Kidney capillary endothelial cell (primary cell): ENCODE data around the gene SCN2A.

Experiments
- DNase-seq: peaks from one replicate; pipeline ENCODE4 v3.0.0-alpha.2; 2018; ENCODE audit warnings: low spot score

Gene SCN2A

GRCh38 chr2:165239230-165239629, at the start of gene SCN2A:
Gene SCN2A (plus strand): TSS chr2:165239414. CDS start chr2:165295824, 56,410 bp downstream.
- DNase-seq = peak; percentile 41

DNA sequence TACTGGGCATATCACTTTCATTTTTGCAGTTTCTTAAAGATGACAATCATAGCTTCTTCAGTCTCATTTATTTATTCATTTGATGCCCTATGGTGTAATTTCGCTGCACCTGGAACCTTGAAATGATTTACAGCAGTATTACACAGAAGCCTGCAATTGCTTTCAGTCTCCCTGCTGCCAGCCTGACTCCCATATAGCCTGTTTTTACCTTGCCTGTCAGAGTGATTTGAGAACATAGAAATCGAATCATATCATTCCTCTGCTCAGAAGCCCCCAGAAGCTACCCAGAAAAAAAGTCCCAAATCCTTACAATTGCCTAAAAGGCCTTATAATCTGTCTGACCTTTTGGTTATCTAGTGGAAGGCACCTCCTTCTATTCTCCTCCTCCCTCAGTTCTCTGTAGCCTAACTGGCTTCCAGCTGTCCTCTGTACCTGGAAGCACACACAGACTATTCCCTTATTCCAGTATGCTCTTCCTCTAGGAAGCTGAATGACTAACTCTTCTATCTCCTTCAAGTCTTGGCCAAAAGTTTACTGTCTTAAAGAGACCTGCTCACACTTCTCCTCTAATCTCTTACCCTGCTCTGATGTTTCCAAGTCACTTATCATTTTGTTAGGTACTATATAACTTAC, 48.0 kb upstream of the SCN2A start:
- DNase-seq = no peak

- DNase-seq = no peak
These were observed 46.5 kb upstream of the SCN2A start for GRCh38 chr2:165192729-165193128.

- DNase-seq = no peak
These were observed 45.9 kb upstream of the SCN2A start for GRCh38 chr2:165193178-165193777.

DNA sequence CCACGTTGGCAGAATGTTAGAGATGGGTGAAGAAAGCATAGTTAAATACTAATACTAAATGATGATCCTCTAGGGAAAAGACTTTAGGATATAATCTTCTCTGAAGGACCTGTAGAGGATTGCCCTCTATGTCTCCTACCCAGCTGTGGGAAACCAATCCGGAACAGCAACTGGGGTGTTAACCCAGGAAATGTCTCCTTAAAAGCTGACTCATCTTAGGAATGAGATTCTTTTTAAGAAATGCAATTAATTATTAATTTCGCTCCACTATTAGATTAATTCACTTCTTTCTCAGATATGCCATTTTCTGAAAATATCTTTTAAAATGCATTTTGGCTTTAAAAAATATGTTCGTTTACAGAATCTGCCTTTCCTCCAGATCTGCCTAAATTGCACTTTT, 42.8 kb upstream of the SCN2A start:
- no peak for DNase-seq

DNA sequence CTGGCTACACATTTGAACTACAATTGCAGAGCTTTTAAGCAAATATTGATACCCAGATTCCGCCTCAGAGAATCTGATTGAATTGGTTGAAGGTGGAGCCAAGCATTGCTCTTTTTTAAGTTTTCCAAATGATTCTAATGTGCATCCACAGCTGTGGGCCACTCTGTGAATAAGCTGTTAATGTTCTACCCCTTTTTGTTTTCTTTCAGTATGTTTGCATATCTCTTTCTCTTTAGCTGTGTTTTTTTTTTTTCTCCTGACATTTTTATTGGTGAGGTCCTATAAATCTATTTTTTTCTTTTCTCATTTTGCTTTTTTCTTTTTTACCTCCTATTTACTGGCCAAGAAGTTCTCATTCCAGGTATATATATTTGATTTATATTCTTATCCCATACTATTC, 41.9 kb upstream of the SCN2A start:
- no peak for DNase-seq

DNA sequence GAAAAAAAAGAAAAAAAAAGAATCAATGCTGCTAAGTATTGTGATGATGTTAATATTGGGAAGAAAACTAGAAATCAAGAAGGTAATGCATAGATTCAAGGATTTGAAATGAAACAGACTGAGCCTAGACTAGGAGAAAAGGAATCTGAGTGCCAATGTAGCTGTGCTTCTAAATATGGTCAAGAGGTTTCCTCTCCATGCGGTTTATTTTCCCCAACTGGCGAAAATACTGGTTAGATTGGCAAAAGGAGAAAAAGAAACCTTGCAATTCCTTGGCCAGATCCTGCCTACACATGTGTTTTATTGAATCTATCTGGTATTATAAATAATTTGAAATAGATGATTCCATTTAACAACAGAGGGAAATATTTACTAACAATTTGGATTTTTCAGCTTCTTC, 41.0 kb upstream of the SCN2A start:
- no peak for DNase-seq

DNA sequence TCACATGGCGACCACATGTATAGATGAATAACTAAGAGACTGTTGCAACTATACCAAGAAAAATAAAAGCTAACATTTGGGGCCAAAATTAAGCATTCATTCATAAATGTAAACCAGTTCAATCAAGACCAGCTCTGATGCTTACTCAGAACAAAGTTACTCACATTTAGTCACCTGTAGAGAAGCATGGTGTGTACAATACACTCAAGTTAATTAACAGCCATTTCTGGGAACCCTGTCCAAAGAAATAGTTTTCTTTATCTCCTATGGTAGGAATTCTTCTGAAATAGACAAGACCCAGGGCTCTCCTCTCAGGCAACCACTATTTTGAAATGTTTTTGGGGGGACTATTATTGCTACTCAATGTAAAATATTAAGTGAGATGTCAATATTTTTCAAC, 37.0 kb upstream of the SCN2A start:
- DNase-seq = no peak

DNA sequence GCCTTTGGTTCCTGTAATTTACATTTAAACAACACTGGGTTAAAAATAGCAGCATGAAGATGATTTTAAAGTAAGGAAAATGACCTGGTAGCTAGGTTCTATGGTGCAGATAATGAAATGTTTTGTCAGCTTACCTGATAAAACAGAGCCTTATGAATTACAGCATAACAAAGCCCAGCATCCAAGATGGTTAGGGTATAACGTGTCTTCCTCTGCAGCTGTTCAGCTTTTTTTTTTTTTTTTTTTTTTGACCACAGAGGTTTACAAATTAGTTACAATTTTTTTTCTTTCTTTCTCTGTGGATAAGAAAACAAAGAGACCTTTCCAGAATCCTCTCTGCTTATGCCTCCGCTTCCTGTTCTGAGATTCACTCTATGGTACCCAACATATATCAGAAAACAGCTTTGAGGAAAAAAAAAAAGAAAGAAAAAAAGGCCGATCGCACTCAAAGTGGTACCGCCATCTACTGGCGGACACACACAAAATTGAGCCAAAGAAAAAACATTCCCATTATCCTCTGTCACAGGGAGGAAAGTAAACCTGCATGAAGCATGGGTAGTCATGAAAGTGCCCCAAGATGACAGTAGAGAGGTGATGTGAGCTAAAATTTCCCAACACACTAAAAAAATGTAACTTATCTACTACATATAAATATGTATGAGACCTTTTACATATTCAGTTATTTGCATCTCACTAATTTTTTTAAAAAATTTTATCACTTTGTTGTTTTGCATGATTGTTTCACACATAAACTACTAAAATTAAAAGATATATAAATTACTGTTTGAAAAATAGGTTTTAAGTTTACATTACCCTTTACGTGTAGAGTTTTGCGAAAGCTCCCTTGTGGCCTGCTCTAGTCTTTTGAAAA, 35.3 kb upstream of the SCN2A start, which contains the start of gene SCN3A:
Gene SCN3A, minus strand, starts transcription at position 362 of the 871 bp plus-strand sequence. CDS start 27,656 bp downstream, outside the sequence.
- peak; percentile 41 for DNase-seq

- DNase-seq = no peak
These were observed 33.3 kb upstream of the SCN2A start for GRCh38 chr2:165205865-165206264.

GRCh38 chr2:165208094-165208493, 31.1 kb upstream of the SCN2A start:
- no peak for DNase-seq

GRCh38 chr2:165214093-165214492, 25.1 kb upstream of the SCN2A start:
- DNase-seq = no peak

- DNase-seq = no peak
These were observed 19.7 kb upstream of the SCN2A start for GRCh38 chr2:165219481-165219880.

DNA sequence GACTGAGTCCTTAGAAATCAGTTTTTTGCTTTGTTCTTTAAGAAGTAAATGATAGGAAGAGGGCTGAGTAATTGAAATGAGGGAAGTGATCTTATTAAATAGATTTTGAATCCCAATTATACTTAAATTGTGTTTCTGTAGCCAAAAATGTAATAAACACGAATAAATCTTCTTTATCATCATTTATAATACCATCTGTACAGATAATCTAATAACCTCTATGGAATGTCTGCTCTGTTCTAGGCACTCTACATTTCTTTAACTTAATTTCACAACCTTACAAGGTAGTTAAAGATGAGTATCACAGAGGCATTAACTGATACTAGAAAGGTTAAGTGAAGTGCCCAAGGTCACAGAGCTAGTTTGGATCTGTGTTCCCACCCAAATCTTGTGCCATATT, 14.3 kb upstream of the SCN2A start:
- no peak for DNase-seq

- no peak for DNase-seq
These were observed 11.6 kb upstream of the SCN2A start for GRCh38 chr2:165227571-165227970.

DNA sequence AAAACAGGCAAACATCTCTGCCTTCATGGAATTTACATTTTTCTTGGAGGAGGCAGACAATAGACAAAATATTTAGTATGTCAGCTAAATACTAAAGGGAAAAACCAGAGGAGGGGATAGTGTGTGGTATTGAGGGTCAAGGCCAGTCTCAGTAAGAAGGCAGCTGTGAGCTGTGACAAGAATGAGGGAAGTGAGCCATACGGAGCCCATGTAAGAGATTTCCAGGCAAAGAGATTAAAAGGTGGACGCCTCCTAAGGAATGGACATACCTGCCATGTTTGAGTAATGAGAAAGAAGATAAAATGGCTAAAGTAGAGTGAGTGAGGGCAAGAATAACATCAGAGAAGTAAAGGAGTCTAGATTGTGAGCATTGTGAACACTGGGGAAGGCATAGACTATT, 2.2 kb upstream of the SCN2A start:
- DNase-seq = no peak

GRCh38 chr2:165238295-165238694, 919 bp upstream of the SCN2A start:
- DNase-seq = peak; percentile 10

GRCh38 chr2:165239856-165240515, 772 bp downstream of the SCN2A start:
- no peak for DNase-seq

GRCh38 chr2:165240916-165241315, 1.7 kb downstream of the SCN2A start:
- DNase-seq = no peak

GRCh38 chr2:165245081-165245793, 6.0 kb downstream of the SCN2A start:
- DNase-seq = no peak

- DNase-seq = no peak
These were observed 9.0 kb downstream of the SCN2A start for GRCh38 chr2:165248238-165248637.

DNA sequence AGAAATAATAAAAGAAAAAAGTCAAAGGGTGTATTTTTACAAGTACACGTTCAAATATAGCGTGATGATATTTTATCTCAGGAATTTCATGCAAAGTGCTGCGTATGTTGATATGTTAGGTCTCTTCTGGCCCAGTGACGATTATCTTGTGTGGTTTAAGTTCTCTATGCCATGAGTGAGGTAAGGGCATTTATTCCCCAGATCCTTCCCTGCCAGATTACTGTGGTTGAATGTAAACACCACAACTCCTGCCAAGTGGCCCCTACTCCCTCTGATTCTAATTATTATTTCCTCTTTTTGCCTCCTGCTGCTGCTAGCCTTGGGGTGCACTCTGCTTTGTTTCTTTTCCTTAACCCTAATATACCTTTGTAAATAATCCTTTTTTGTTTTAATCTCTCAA, 12.2 kb downstream of the SCN2A start:
- DNase-seq = no peak
